Measurements from ENCODE around the gene PLEKHA6. TPM values are rescaled to one million over a fixed set of nuclear protein-coding genes. Genes with fewer than 3 reads are reported as not detected.

PLEKHA6 gene
- total and polyA plus RNA-seq, 2 of the 8 experiments (the other 6 are each of a cell fraction or from before 2014, with no cell fraction given), result 4.8 to 20.2 TPM

DNA sequence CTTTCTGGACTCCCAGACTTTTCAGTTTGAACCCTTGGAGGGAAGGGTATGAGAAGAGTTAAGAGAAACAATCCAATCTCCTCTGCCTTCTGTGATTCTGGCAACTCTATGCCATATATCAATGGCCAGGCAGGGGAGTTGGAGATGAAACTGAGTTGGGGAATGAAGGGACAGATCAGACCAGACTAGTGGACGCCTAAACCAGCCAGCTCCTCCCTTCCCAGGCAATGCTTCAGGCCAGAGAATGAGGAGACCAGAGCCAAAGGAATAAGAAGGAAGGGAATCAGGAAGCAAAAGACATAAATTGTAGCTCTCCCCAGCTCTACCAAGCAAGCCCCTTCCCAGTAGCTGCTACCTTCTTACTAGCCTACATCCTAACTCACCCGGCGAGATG, 22.7 kb downstream of the PLEKHA6 start (continued):
- TF ChIP-seq HDAC2 (IDR thresholded peaks at IDR 0.05; ENCODE audit: borderline replicate concordance in 1 of 2, low read depth in 2 of 2, low read length in 2 of 2) (no peak), SIRT6 (IDR thresholded peaks at IDR 0.05; ENCODE audit: low read length) (no peak), SAP30 (IDR thresholded peaks at IDR 0.05; ENCODE audit: insufficient read depth, insufficient replicate concordance, low read length) (no peak), TBP (IDR thresholded peaks at IDR 0.05; ENCODE audit: low read depth, low read length) (no peak), CHD1 (IDR thresholded peaks at IDR 0.05; ENCODE audit: low read depth, low read length) (no peak), SP1 (IDR thresholded peaks at IDR 0.05; ENCODE audit: low read depth, low read length) (no peak)
- TF ChIP-seq, protein P1, sequence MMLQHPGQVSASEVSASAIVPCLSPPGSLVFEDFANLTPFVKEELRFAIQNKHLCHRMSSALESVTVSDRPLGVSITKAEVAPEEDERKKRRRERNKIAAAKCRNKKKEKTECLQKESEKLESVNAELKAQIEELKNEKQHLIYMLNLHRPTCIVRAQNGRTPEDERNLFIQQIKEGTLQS (IDR thresholded peaks at IDR 0.05; ENCODE audit: insufficient read depth, low read depth, low read length), result no peak
